ENCODE results near the gene KLF13.

Gene KLF13

GRCh38 chr15:31323627-31324026 is 3.0 kb upstream of the KLF13 start:
- peak overlapping the region in 1 of 3 experiments; percentile 98 for H3K27ac Mint-ChIP-seq
- peaks cover 1% of the 10 kb centered on the region for H3K27me3 Mint-ChIP-seq (ENCODE audit: low read depth)
- H3K36me3 Mint-ChIP-seq (ENCODE audit: low read depth): no peaks in the 10 kb centered on the region
- H3K9me3 Mint-ChIP-seq: no peaks in the 10 kb centered on the region
- H3K4me3 Mint-ChIP-seq: peak overlapping the region in 1 of 3 experiments; percentile 20
- TF ChIP-seq, protein P1, sequence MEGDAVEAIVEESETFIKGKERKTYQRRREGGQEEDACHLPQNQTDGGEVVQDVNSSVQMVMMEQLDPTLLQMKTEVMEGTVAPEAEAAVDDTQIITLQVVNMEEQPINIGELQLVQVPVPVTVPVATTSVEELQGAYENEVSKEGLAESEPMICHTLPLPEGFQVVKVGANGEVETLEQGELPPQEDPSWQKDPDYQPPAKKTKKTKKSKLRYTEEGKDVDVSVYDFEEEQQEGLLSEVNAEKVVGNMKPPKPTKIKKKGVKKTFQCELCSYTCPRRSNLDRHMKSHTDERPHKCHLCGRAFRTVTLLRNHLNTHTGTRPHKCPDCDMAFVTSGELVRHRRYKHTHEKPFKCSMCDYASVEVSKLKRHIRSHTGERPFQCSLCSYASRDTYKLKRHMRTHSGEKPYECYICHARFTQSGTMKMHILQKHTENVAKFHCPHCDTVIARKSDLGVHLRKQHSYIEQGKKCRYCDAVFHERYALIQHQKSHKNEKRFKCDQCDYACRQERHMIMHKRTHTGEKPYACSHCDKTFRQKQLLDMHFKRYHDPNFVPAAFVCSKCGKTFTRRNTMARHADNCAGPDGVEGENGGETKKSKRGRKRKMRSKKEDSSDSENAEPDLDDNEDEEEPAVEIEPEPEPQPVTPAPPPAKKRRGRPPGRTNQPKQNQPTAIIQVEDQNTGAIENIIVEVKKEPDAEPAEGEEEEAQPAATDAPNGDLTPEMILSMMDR (IDR thresholded peaks at IDR 0.05; ENCODE audit: unreplicated experiment in 3 of 3): no peak
- H3K4me1 Mint-ChIP-seq: peaks cover 19% of the 10 kb centered on the region

GRCh38 chr15:31324186-31324585 is 2.4 kb upstream of the KLF13 start:
- H3K27ac Mint-ChIP-seq: peak overlapping the region; percentile 19 to 98 (median 65)
- TF ChIP-seq, protein P1 (IDR thresholded peaks at IDR 0.05; ENCODE audit: unreplicated experiment in 3 of 3): no peak
- peaks cover 3% of the 10 kb centered on the region for H3K27me3 Mint-ChIP-seq (ENCODE audit: low read depth)
- no peaks in the 10 kb centered on the region for H3K9me3 Mint-ChIP-seq
- H3K36me3 Mint-ChIP-seq (ENCODE audit: low read depth): no peaks in the 10 kb centered on the region
- H3K4me3 Mint-ChIP-seq: peak overlapping the region; percentile 90 to 94 (median 90)
- H3K4me1 Mint-ChIP-seq: peaks cover 24% of the 10 kb centered on the region

GRCh38 chr15:31324806-31325594 is 1.6 kb upstream of the KLF13 start:
- H3K36me3 Mint-ChIP-seq (ENCODE audit: low read depth): no peaks in the 10 kb centered on the region
- peaks cover 26% of the 10 kb centered on the region for H3K4me1 Mint-ChIP-seq
- peak overlapping the region; percentile 90 to 94 (median 90) for H3K4me3 Mint-ChIP-seq
- TF ChIP-seq, protein P1 (IDR thresholded peaks at IDR 0.05; ENCODE audit: unreplicated experiment in 3 of 3): no peak
- H3K27ac Mint-ChIP-seq: peak overlapping the region; percentile 19 to 98 (median 65)
- peaks cover 3% of the 10 kb centered on the region for H3K27me3 Mint-ChIP-seq (ENCODE audit: low read depth)
- H3K9me3 Mint-ChIP-seq: no peaks in the 10 kb centered on the region

DNA sequence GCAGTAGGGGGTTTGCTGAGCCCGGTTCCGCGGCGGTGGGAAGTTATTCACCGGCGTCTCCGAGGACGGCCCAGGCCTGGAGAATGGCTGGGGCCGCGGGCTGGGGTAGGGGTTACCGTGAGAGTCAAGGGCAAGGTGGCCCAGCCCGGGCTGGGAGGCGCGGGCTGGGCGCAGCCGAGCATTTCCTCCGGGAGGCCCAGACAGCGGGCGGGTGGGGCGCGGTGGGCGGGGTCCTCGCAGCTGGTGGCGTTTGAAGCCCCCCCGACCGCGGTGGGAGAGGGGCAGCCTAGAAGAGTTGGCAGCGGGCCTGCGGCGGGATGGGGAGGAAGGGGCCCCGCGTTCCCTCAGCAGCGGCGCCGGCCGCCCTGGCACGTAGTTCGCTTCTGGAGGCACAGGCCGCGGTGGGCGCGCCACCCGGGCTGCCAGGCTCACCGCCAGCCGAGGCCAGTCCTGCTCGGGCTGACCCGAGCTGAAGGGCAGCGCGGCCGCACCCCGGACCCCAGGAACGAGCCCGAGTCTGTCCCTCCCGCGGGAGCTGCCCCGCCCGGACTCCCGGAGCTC is 960 bp upstream of the KLF13 start:
- peaks cover 3% of the 10 kb centered on the region for H3K27me3 Mint-ChIP-seq (ENCODE audit: low read depth)
- H3K4me1 Mint-ChIP-seq: peaks cover 33% of the 10 kb centered on the region
- peak overlapping the region; percentile 19 to 98 (median 65) for H3K27ac Mint-ChIP-seq
- no peaks in the 10 kb centered on the region for H3K9me3 Mint-ChIP-seq
- TF ChIP-seq, protein P1 (IDR thresholded peaks at IDR 0.05; ENCODE audit: unreplicated experiment in 3 of 3): no peak
- H3K36me3 Mint-ChIP-seq (ENCODE audit: low read depth): no peaks in the 10 kb centered on the region
- H3K4me3 Mint-ChIP-seq: peak overlapping the region; percentile 90 to 94 (median 90)

GRCh38 chr15:31326875-31327668 is 437 bp downstream of the KLF13 start:
- Mint-ChIP-seq H3K27me3 (ENCODE audit: low read depth) (peaks cover 3% of the 10 kb centered on the region), H3K4me1 (peaks cover 39% of the 10 kb centered on the region)
- TF ChIP-seq, protein P1 (IDR thresholded peaks at IDR 0.05; ENCODE audit: unreplicated experiment in 3 of 3): no peak

More at GRCh38 chr15:31326875-31327668, 437 bp downstream of the KLF13 start:
- H3K36me3 Mint-ChIP-seq (ENCODE audit: low read depth): no peaks in the 10 kb centered on the region
- no peaks in the 10 kb centered on the region for H3K9me3 Mint-ChIP-seq
- peak overlapping the region; percentile 75 to 80 (median 76) for H3K4me3 Mint-ChIP-seq
- no peak overlapping the region for H3K27ac Mint-ChIP-seq
